Tibial nerve (tissue), 3 donors: ENCODE data around the gene SLC38A1.

Source experiments
- POLR2A ChIP-seq, 2 donors: fragments of 450-650 bp; IDR thresholded peaks; one replicate each; pipeline ENCODE4 v1.6.1; 2017; ENCODE audit warnings: antibody characterized with exemption in 2 of 2, mild to moderate bottlenecking in 2 of 2, moderate library complexity in 2 of 2
- TF ChIP-seq, protein P1 (sequence below), 5 experiments: fragments of 200-600 bp in 3 of 5; fragments of 450-650 bp in 2 of 5; sonication (generic) in 3 of 5; IDR thresholded peaks; one replicate each; pipeline ENCODE4 v1.5.1; 2016 to 2019; ENCODE audit warnings: antibody characterized with exemption in 5 of 5, mild to moderate bottlenecking in 3 of 5, moderate library complexity in 2 of 5

DNA sequence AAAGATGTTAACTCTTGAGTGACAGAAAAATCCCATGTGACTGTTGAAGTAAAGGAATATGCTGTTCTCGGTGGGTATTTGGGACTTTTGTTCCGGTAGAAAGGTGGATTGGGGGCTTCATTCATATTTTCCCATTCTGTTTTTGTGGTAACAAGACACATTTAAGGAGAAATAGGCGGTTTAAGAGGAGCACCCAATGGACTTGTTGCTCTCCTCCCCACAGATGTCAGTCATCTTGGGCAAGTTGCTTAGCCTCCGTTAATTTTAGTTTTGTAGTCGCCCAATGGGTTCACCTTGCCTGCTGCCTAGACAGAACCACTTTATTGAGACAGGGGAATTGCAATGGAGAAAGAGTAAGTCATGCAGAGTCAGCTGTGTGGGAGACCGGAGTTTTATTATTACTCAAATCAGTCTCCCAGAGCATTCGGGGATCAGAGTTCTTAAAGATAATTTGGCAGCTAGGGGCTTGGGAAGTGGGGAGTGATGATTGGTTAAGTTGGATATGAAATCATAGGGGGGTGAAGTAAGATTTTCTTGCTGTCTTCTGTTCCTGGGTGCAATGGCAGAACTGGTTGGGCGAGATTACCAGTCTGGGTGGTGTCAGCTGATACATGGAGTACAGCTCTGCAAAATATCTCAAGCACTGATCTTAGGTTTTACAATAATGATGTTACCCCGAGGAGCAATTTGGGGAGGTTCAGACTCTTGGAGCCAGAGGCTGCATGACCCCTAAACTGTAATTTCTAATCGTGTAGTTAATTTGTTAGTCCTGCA, 50.3 kb downstream of the SLC38A1 start:
- no peak for TF ChIP-seq POLR2A (IDR thresholded peaks at IDR 0.05)
- TF ChIP-seq, protein P1, sequence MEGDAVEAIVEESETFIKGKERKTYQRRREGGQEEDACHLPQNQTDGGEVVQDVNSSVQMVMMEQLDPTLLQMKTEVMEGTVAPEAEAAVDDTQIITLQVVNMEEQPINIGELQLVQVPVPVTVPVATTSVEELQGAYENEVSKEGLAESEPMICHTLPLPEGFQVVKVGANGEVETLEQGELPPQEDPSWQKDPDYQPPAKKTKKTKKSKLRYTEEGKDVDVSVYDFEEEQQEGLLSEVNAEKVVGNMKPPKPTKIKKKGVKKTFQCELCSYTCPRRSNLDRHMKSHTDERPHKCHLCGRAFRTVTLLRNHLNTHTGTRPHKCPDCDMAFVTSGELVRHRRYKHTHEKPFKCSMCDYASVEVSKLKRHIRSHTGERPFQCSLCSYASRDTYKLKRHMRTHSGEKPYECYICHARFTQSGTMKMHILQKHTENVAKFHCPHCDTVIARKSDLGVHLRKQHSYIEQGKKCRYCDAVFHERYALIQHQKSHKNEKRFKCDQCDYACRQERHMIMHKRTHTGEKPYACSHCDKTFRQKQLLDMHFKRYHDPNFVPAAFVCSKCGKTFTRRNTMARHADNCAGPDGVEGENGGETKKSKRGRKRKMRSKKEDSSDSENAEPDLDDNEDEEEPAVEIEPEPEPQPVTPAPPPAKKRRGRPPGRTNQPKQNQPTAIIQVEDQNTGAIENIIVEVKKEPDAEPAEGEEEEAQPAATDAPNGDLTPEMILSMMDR (IDR thresholded peaks at IDR 0.05), result no peak
